DOHH2 (cell line): ENCODE data around the gene ASPSCR1.

Experiments
- CTCF ChIP-seq: fragments of 200-600 bp; sonication (generic); IDR thresholded peaks from one replicate; pipeline ENCODE4 v1.5.1; 2014; ENCODE audit warnings: antibody characterized with exemption, mild to moderate bottlenecking, low read depth, low read length; ENCODE audit not compliant: poor library complexity, severe bottlenecking
- EZH2phosphoT487 ChIP-seq: fragments of 200-600 bp; sonication (generic); IDR thresholded peaks from 2 replicates; pipeline ENCODE4 v1.6.1; 2017; ENCODE audit warnings: borderline replicate concordance, mild to moderate bottlenecking, antibody characterized with exemption, low read length, moderate library complexity, mixed read lengths

- TF ChIP-seq CTCF = no peak
- no peak for TF ChIP-seq EZH2phosphoT487
These were observed 35.3 kb downstream of the ASPSCR1 start for GRCh38 chr17:82012640-82013295.
